Neural cell (in vitro differentiated cells): ENCODE data around the gene TLNRD1. TPM values are rescaled to one million over a fixed set of nuclear protein-coding genes. Genes with fewer than 3 reads are reported as not detected.
A peak's percentile ranks its signal among the peaks of the same experiment; 100 is the strongest.

ENCODE experiments used
- H2AFZ ChIP-seq: fragments of 200-600, 300-800 bp; sonication (generic), shearing (Covaris generic); 2 replicates; pipeline ENCODE4 v1.6.0; 2014; ENCODE audit warnings: low read depth, mild to moderate bottlenecking, antibody characterized with exemption, low read length, moderate library complexity
- H3F3A ChIP-seq: fragments of 200-600 bp; shearing (Covaris generic); 2 replicates; pipeline ENCODE4 v1.6.1; 2016; ENCODE audit warnings: mild to moderate bottlenecking, moderate library complexity, mixed read lengths, antibody characterized with exemption, low read length; ENCODE audit not compliant: insufficient read depth, poor library complexity, severe bottlenecking
- H3K27ac ChIP-seq: fragments of 200-600, 300-800 bp; sonication (generic), shearing (Covaris generic); 2 replicates; pipeline ENCODE4 v1.5.1; 2014; ENCODE audit warnings: mild to moderate bottlenecking, low read length, moderate library complexity
- H3K27me3 ChIP-seq: fragments of 300-800, 200-600 bp; sonication (generic), shearing (Covaris generic); 2 replicates; pipeline ENCODE4 v1.6.0; 2014; ENCODE audit warnings: mild to moderate bottlenecking, low read depth, low read length, moderate library complexity; ENCODE audit not compliant: insufficient read depth
- H3K36me3 ChIP-seq: fragments of 300-800, 200-600 bp; sonication (generic), shearing (Covaris generic); 2 replicates; pipeline ENCODE4 v1.5.1; 2014; ENCODE audit warnings: mild to moderate bottlenecking, antibody characterized with exemption, low read length, moderate library complexity; ENCODE audit not compliant: insufficient read depth
- H3K4me2 ChIP-seq: fragments of 300-800, 200-600 bp; sonication (generic), shearing (Covaris generic); 2 replicates; pipeline ENCODE4 v1.6.0; 2014; ENCODE audit warnings: mild to moderate bottlenecking, low read length
- H3K4me3 ChIP-seq: fragments of 300-800, 200-600 bp; sonication (generic), shearing (Covaris generic); 2 replicates; pipeline ENCODE4 v1.5.1; 2014; ENCODE audit warnings: mild to moderate bottlenecking, low read length, moderate library complexity
- H3K79me2 ChIP-seq: fragments of 200-600 bp; shearing (Covaris generic); replicated peaks from 2 replicates; pipeline ENCODE4 v1.6.0; 2014; ENCODE audit warnings: mild to moderate bottlenecking, low read length, moderate library complexity; ENCODE audit not compliant: insufficient read depth
- H3K9ac ChIP-seq: fragments of 300-800, 200-600 bp; sonication (generic), shearing (Covaris generic); 2 replicates; pipeline ENCODE4 v1.6.1; 2016; ENCODE audit warnings: mild to moderate bottlenecking, low read length, mixed read lengths
- H3K9me2 ChIP-seq: fragments of 200-600 bp; shearing (Covaris generic); 2 replicates; pipeline ENCODE4 v1.6.1; 2016; ENCODE audit warnings: mild to moderate bottlenecking, low read length, mixed read lengths; ENCODE audit not compliant: insufficient read depth
- H3K9me3 ChIP-seq: fragments of 200-600, 300-800 bp; sonication (generic), shearing (Covaris generic); 2 replicates; pipeline ENCODE4 v1.6.1; 2016; ENCODE audit warnings: mild to moderate bottlenecking, mixed run types, low read length, moderate library complexity, mixed read lengths
- H4K20me1 ChIP-seq: fragments of 200-600 bp; shearing (Covaris generic); 2 replicates; pipeline ENCODE4 v1.6.1; 2016; ENCODE audit warnings: mild to moderate bottlenecking, mixed run types; ENCODE audit not compliant: insufficient read depth
- CTCF ChIP-seq: fragments of 450-650 bp; IDR thresholded peaks from 2 replicates; pipeline ENCODE4 v1.5.1; 2014; ENCODE audit warnings: antibody characterized with exemption, mild to moderate bottlenecking, moderate library complexity; ENCODE audit not compliant: poor library complexity, severe bottlenecking
- EP300 ChIP-seq: fragments of 450-650 bp; conservative IDR thresholded peaks from 2 replicates; pipeline ENCODE4 v1.6.1; 2014; ENCODE audit warnings: antibody characterized with exemption, mild to moderate bottlenecking, moderate library complexity; ENCODE audit not compliant: poor library complexity, severe bottlenecking
- EZH2 ChIP-seq: fragments of 200-600, 300-800 bp; shearing (Covaris generic), sonication (generic); IDR thresholded peaks from 2 replicates; pipeline ENCODE4 v1.6.1; 2014; ENCODE audit warnings: antibody characterized with exemption, low read length, borderline replicate concordance, mild to moderate bottlenecking; ENCODE audit not compliant: insufficient read depth, poor library complexity, severe bottlenecking
- MXI1 ChIP-seq: fragments of 450-650 bp; conservative IDR thresholded peaks from 2 replicates; pipeline ENCODE4 v1.6.1; 2014; ENCODE audit warnings: antibody characterized with exemption, mild to moderate bottlenecking; ENCODE audit not compliant: poor library complexity, severe bottlenecking
- POLR2AphosphoS5 ChIP-seq: IDR thresholded peaks from 2 replicates; pipeline ENCODE4 v1.6.1; 2012
- RAD21 ChIP-seq: fragments of 450-650 bp; conservative IDR thresholded peaks from 2 replicates; pipeline ENCODE4 v1.6.1; 2014; ENCODE audit warnings: antibody characterized with exemption, mild to moderate bottlenecking, moderate library complexity
- REST ChIP-seq: IDR thresholded peaks from 2 replicates; pipeline ENCODE4 v1.6.1; 2012; ENCODE audit warnings: borderline replicate concordance
- SMC3 ChIP-seq: fragments of 450-650 bp; conservative IDR thresholded peaks from 2 replicates; pipeline ENCODE4 v1.6.1; 2014; ENCODE audit warnings: antibody characterized with exemption, mild to moderate bottlenecking, moderate library complexity; ENCODE audit not compliant: poor library complexity
- TAF1 ChIP-seq: IDR thresholded peaks from 2 replicates; pipeline ENCODE4 v1.6.1; 2012; ENCODE audit warnings: low read depth
- polyA plus RNA-seq: library from polyadenylated mRNA; depleted of rRNA; stranded (reverse); fragments of >200 nt; gene quantifications from 2 replicates; pipeline ENCODE4 v1.2.3, GENCODE V29; 2014

The TLNRD1 gene
- polyA plus RNA-seq, 1 donor from 2014 or later = 8.2 TPM

GRCh38 chr15:80970018-80970657 lies 30.6 kb upstream of the TLNRD1 start:
- Histone ChIP-seq H4K20me1 (no peaks in the 10 kb centered on the region), H3K27me3 (no peaks in the 10 kb centered on the region), H3K36me3 (no peaks in the 10 kb centered on the region), H3K9me2 (no peaks in the 10 kb centered on the region), H3K4me3 (no peak overlapping the region), H3K79me2 (no peaks in the 10 kb centered on the region), H3K9me3 (no peaks in the 10 kb centered on the region), H3K27ac (no peak overlapping the region), H3K4me2 (no peak overlapping the region), H3F3A (no peaks in the 10 kb centered on the region), H3K9ac (no peak overlapping the region), H2AFZ (no peak overlapping the region)
- TF ChIP-seq EZH2 = no peak
- no peak for TF ChIP-seq MXI1
- TF ChIP-seq TAF1 = no peak
- no peak for TF ChIP-seq EP300
- peak; percentile 91 for TF ChIP-seq CTCF
- no peak for TF ChIP-seq REST
- TF ChIP-seq POLR2AphosphoS5 = no peak
- peak; percentile 93 for TF ChIP-seq RAD21
- TF ChIP-seq SMC3 = peak; percentile 89

GRCh38 chr15:80970658-80971057 lies 30.1 kb upstream of the TLNRD1 start:
- no peaks in the 10 kb centered on the region for H3K9me3 ChIP-seq
- no peaks in the 10 kb centered on the region for H4K20me1 ChIP-seq
- H3K9ac ChIP-seq = no peak overlapping the region
- H3K4me3 ChIP-seq = no peak overlapping the region
- H3K36me3 ChIP-seq = no peaks in the 10 kb centered on the region
- TF ChIP-seq REST = no peak
- no peak for TF ChIP-seq TAF1
- TF ChIP-seq CTCF = no peak
- TF ChIP-seq RAD21 = no peak
- TF ChIP-seq POLR2AphosphoS5 = no peak
- TF ChIP-seq EP300 = no peak
- TF ChIP-seq SMC3 = no peak
- TF ChIP-seq EZH2 = no peak
- no peak for TF ChIP-seq MXI1
- H3K4me2 ChIP-seq = no peak overlapping the region
- H3K27me3 ChIP-seq = no peaks in the 10 kb centered on the region
- no peak overlapping the region for H2AFZ ChIP-seq
- H3K79me2 ChIP-seq = no peaks in the 10 kb centered on the region
- no peaks in the 10 kb centered on the region for H3K9me2 ChIP-seq
- H3K27ac ChIP-seq = no peak overlapping the region
- no peaks in the 10 kb centered on the region for H3F3A ChIP-seq
